Psoas muscle (tissue), 8 donors: ENCODE measurements around the gene HS6ST2. TPM values are rescaled to one million over a fixed set of nuclear protein-coding genes. Genes with fewer than 3 reads are reported as not detected.

Experiments
- ATAC-seq, 4 donors: fragments of 200-7000 bp; cut with Tn5 transposase; one replicate each; pipeline ENCODE4 v1.9.1; 2020; ENCODE audit warnings: moderate library complexity in 3 of 4, mild to moderate bottlenecking in 2 of 4
- DNase-seq, 2 donors: peaks; one replicate each; pipeline ENCODE4 v3.0.0-alpha.2; 2020
- H3K27ac ChIP-seq: fragments of 200-600 bp; one replicate; pipeline ENCODE4 v1.8.0; 2022
- H3K27me3 ChIP-seq, 3 donors: fragments of 200-600 bp in 1 of 3; one replicate each; pipeline versions ENCODE4 v1.6.1 to v1.8.0; 2013 to 2022; ENCODE audit warnings: low read length in 2 of 3, mild to moderate bottlenecking in 2 of 3, moderate library complexity in 1 of 3; ENCODE audit not compliant: insufficient read depth in 3 of 3
- H3K36me3 ChIP-seq, 2 donors: fragments of 200-600 bp in 1 of 2; one replicate each; pipeline versions ENCODE4 v1.6.1 to v1.8.0; 2013 to 2022; ENCODE audit warnings: low read depth in 1 of 2, mild to moderate bottlenecking in 1 of 2, moderate library complexity in 1 of 2; ENCODE audit not compliant: insufficient read depth in 1 of 2
- H3K4me1 ChIP-seq: fragments of 200-600 bp; one replicate; pipeline ENCODE4 v1.8.0; 2022
- H3K4me3 ChIP-seq: fragments of 200-600 bp; one replicate; pipeline ENCODE4 v1.8.0; 2022; ENCODE audit warnings: mild to moderate bottlenecking
- H3K9me3 ChIP-seq: fragments of 200-600 bp; one replicate; pipeline ENCODE4 v1.8.0; 2022
- WGBS, 3 donors: extraction: QIAGEN DNeasy Blood & Tissue Kit; methylation state at CpG; one replicate each; pipeline versions ENCODE4 v1.1.6 to v1.1.7; 2013; 5-methylcytosine and 5-hydroxymethylcytosine counted together
- intact Hi-C, 2 donors: fragments of 100-400 bp; cut with DNase I; formaldehyde crosslinking; loops; one replicate each; pipeline versions ENCODE4 v1.11.0 to v1.14.2; 2022
- polyA plus RNA-seq, 3 donors: library from polyadenylated mRNA; stranded (reverse); fragments of 200-250 nt; gene quantifications; one replicate each; pipeline ENCODE4 v1.2.3, GENCODE V29; 2013
- total RNA-seq, 4 donors: library from RNA; stranded (reverse); fragmentation: NEBNext Ultra II Directional in 2 of 4; extraction: Animal tissue kit (Norgen Biotek cat#: 25700) in 2 of 4; gene quantifications; one replicate each; pipeline versions ENCODE4 v1.2.1 to v1.2.4, GENCODE V29; 2021 to 2023
- TF ChIP-seq, protein P1 (sequence below): fragments of 200-600 bp; IDR thresholded peaks from one replicate; pipeline ENCODE4 v1.8.0; 2022; ENCODE audit warnings: antibody characterized with exemption
- donor health status: healthy with polysubstance abuse.
- donor health status: DM: no; HTN: no; CAD: no; lungs with moderate emphysema.
- donor health status: Bipolar disorder and iron deficiency.
- donor health status: healthy.
- donor health status: DM: yes; HTN: yes; CAD: no.
- donor health status: DM: no; HTN: no; CAD: no.
- donor health status: DM: no; HTN: no; CAD: no.
- donor health status: DM: yes; HTN: yes; CAD: no.

HS6ST2 gene
- total and polyA plus RNA-seq, 7 donors: 0.30 to 10.0 (median 1.3) TPM

DNA sequence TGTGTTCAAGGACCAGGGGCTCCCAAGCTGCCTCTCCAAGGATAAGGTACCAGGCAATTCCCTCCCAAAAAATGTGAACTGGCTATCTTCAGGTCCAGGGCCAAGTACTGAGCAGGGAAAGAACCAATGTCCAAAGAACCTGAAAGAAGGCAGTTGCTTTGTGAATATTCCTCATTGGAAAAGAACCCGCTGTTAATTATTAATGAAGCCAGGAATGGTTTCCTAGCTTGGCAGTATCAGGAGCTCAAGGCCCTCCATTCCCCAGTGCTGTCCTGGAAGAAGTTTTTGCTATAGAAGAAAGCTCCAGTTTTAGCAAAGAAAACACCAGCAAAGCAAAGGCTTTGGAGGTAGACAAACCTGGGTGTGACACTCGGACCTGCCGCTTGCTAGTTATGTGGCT is 339.6 kb downstream of the HS6ST2 start:
- intact Hi-C loops: loop anchor here in 1 of 2 donors (5.0 kb wide), 1 partner anchor 327 kb away; no protein-coding TSS in a partner anchor
- ATAC-seq: no peak

DNA sequence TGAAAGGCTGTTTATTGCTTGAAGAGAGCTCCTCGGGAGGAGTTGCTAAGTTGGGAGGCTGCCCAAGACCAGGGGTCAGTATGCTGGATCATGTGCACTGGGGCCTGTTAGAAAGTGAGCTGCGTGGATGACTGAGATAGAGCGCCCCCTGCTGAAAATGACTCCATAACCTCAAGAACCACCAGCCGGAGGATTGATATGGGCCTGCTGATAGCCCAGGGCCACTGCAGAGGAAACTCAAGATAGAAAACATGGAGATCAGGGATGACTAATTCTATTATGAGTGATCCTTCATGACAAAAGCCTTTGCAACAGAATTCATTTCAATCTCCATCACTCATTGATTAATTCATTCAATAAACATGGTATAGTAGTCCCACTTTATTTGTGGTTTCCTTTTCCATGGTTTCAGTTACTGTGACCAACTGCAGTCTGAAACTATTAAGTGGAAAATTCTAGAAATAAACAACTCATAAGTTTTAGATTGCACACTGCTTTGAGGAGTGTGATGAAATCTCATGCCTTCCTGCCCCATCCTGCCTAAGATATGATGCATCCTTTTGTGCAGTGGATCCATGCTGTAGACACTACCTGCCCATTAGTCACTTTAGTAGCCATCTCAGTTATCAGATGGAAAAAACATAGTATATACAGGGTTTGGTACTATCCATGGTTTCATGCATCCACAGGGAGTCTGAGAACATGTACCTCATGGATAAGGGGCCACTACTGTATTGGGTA is 342.9 kb downstream of the HS6ST2 start:
- no peak for DNase-seq
- intact Hi-C loops: loop anchor here in 1 of 2 donors (5.0 kb wide), 1 partner anchor 323 kb away; no protein-coding TSS in a partner anchor
- H3K27me3 ChIP-seq: peaks cover 0 to 14% (median 0%) of the 10 kb centered on the region in 3 donors
- no peaks in the 10 kb centered on the region for H3K9me3 ChIP-seq
- WGBS, 3 donors: 16 to 28% (median 22%) methylated on average over 4 of the region's 4 CpGs
- no peaks in the 10 kb centered on the region for H3K4me1 ChIP-seq
- no peak overlapping the region for H3K27ac ChIP-seq
- peak in 1 of 4 donors; percentile 46 for ATAC-seq
- no peak overlapping the region for H3K4me3 ChIP-seq
- TF ChIP-seq, protein P1, sequence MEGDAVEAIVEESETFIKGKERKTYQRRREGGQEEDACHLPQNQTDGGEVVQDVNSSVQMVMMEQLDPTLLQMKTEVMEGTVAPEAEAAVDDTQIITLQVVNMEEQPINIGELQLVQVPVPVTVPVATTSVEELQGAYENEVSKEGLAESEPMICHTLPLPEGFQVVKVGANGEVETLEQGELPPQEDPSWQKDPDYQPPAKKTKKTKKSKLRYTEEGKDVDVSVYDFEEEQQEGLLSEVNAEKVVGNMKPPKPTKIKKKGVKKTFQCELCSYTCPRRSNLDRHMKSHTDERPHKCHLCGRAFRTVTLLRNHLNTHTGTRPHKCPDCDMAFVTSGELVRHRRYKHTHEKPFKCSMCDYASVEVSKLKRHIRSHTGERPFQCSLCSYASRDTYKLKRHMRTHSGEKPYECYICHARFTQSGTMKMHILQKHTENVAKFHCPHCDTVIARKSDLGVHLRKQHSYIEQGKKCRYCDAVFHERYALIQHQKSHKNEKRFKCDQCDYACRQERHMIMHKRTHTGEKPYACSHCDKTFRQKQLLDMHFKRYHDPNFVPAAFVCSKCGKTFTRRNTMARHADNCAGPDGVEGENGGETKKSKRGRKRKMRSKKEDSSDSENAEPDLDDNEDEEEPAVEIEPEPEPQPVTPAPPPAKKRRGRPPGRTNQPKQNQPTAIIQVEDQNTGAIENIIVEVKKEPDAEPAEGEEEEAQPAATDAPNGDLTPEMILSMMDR: peak; percentile 33
- no peaks in the 10 kb centered on the region for H3K36me3 ChIP-seq

More for the DNA sequence above, 339.6 kb downstream of the HS6ST2 start:
- Histone ChIP-seq H3K27ac (no peak overlapping the region), H3K9me3 (no peaks in the 10 kb centered on the region), H3K4me1 (no peaks in the 10 kb centered on the region), H3K36me3 (no peaks in the 10 kb centered on the region), H3K4me3 (no peak overlapping the region), H3K27me3 (peaks cover 0 to 17% (median 0%) of the 10 kb centered on the region in 3 donors)
- WGBS, 3 donors: 63 to 100% (median 81%) methylated on average over 3 of the region's 3 CpGs
- TF ChIP-seq, protein P1: no peak
- no peak for DNase-seq

DNA sequence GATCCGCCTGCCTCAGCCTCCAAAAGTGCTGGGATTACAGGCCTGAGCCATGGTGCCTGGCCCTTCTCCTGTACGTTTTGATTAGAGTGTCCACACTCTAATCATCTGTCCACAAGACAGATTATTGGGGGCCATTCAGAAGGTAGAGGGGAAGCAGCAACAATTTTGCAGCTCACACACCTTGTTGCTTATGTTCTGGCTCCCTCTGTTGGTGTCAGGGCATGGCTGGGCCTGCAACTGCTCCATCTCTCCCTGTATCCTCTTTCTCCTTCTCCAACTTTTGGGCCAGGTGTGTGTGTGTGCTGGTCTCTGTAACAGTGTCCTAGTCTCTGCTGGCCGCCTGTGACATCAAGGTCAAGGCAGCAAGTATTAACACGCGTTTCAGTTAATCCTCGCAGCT is 344.1 kb downstream of the HS6ST2 start:
- WGBS, 3 donors: 72 to 88% (median 88%) methylated on average over 4 to 6 of the region's 6 CpGs
- intact Hi-C loops: loop anchor here (5.0 kb wide), 2 partner anchors 322 to 1452 kb away; no protein-coding TSS in a partner anchor

DNA sequence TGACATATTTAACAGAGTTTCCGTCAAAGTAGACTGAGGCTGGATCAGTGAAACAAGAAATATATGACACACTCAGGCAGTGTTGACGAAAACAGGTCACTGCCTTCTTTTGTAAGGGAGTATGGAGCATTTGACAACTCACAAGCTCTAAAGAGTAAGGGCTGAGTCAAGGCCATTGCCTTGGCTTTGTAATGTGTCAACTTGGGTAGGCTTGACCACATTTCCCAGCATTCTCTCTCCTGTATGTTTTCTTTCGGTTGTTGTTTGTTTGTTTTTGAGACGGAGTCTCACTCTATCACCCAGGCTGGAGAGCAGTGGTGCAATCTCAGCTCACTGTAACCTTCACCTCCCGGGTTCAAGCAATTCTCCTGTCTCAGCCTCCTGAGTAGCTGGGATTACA is 344.6 kb downstream of the HS6ST2 start:
- Histone ChIP-seq H3K4me1 (no peaks in the 10 kb centered on the region), H3K4me3 (no peak overlapping the region), H3K36me3 (no peaks in the 10 kb centered on the region), H3K9me3 (no peaks in the 10 kb centered on the region), H3K27ac (no peak overlapping the region), H3K27me3 (peaks cover 0 to 17% (median 0%) of the 10 kb centered on the region in 3 donors)
- 79 to 90% (median 89%) methylated on average over 5 of the region's 5 CpGs for WGBS, 3 donors
- intact Hi-C loops: loop anchor here (5.0 kb wide), 2 partner anchors 322 to 1452 kb away; no protein-coding TSS in a partner anchor
- ATAC-seq: no peak
- DNase-seq: no peak
- TF ChIP-seq, protein P1: no peak

More for the DNA sequence above, 344.1 kb downstream of the HS6ST2 start:
- DNase-seq (no peak), ATAC-seq (no peak)
- H3K4me3 ChIP-seq: no peak overlapping the region
- H3K4me1 ChIP-seq: no peaks in the 10 kb centered on the region
- TF ChIP-seq, protein P1: no peak
- no peaks in the 10 kb centered on the region for H3K36me3 ChIP-seq
- no peak overlapping the region for H3K27ac ChIP-seq
- H3K9me3 ChIP-seq: no peaks in the 10 kb centered on the region
- H3K27me3 ChIP-seq: peaks cover 0 to 14% (median 0%) of the 10 kb centered on the region in 3 donors
